Pons (tissue), 1 donor: Measurements from ENCODE around the gene SPTA1.
"Not testable (repeated sequence)": the region's sequence is repeated elsewhere in the genome, so short reads cannot be mapped to it uniquely, and the experiment has no call there.

Source experiments
- DNase-seq: peaks from one replicate; pipeline ENCODE4 v3.0.0-alpha.2; 2016; ENCODE audit warnings: low spot score

SPTA1 gene

DNA sequence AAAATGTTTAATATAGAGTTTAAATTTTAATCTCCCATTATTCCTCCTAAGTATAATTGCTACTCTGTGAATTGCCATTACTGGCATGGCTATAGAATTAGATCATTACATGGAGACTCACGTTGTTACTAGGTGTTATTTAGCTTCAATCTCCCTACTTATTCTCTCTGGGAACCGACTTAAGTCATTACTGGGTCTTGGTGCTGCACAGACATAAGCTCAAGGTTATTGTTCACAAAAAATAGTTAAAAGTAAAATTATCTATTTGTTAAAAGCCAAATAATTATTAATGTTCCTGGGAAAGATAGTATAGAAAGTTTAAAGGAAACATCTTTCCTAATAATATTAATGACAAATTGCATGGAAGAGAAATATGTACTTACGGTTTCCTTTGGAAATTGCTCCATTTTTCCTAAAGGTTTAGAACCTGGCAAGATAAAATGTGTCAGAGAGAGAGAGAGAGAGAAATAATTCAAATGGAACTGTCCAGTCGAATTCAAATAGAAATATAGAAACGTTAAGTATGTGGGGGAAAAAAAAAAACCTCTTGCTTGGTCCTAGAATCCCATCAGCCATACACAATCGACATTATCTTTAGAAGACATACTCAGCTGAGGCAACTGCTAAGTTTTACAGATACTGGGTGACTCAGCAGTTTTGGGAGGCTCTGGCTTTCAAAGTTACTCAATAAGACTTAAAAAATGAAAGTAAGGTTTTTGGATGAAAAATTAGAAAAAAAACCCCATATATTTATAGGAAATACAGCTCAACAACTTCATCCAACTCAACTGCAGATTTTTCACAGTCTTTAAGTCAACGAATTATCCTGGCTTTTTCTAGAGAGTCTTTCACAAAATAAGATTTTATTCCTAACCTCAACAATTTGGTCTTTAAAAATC lies at the start of gene SPTA1:
Gene SPTA1 (minus strand): TSS at position 605 of the 899 bp plus-strand sequence. CDS start 198 bp downstream, at position 407.
- DNase-seq, result no peak

DNA sequence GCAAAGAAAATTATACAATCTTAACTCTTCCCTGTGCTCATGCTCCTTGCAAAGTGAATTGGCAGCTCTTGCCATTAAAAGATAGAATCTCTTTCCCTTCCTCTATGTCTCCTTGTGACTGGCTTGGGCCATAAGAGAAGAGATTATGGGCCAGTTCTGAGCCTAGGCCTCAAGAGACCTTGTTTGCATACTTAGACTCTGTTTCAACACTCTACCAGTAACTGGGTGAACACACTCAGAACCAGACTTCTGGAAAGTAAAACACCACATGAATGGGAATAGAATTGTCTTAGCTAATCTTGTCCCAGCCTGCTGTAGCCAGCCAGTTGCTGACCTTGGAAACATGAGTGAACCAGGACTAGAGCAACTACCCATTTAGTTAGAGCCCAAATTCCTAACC lies 49.3 kb upstream of the SPTA1 start:
- no peak for DNase-seq

- DNase-seq, result no peak
Observed at GRCh38 chr1:158732524-158732923, 46.0 kb upstream of the SPTA1 start.

GRCh38 chr1:158731707-158732106 lies 45.2 kb upstream of the SPTA1 start:
- no peak for DNase-seq

DNA sequence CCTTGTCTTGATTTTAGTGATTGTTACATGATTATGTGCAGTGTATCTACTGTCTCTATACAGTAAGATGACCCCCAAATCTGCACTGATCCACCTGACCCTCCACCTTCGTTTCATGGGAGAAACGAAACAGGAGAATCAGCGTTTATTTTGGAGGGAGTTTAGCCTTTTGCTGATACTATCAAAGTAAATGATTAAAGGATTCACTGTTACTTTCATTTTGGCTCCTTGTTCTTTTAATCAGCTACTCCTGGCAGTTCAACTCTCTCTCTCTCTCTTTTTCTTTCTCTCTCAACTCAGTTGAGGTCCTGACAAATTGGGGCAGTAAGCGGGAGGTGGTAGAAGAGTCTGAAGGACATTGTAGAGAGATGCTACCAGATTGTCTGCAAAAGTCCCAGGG lies 43.9 kb upstream of the SPTA1 start:
- no peak for DNase-seq

DNA sequence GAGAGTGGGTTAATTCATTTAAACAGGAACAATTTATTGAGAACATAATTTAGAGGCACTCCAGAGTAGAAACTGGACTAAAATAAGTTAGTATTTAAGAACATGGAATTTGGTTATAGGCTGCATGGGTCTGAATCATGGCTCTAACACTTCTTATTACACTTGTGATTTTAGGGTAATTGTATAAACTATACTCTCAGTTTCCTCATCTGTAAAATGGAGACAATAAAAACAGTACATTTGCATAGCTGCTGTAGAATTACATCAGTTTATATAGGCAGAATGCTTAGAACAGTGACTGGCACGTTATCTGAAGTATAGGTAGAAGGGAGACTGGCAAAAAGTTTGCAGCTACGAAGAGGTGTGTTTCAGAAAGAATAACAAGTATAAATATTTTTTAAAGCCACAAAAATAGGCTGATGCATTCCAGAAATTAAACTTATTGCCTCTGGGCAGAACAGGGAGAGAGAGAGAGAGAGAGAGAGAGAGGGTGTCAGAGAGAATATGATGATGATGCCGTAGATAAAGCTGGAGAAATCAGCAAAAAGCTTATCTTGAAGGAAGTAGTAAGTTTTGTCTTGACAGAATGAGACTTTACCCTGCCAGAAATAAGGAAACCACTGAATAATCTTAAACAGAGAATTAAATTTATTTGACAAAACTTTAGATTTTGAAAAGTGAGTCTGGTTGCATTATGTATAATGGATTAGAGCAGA lies 42.2 kb upstream of the SPTA1 start:
- no peak for DNase-seq

GRCh38 chr1:158724442-158724841 lies 37.9 kb upstream of the SPTA1 start:
- no peak for DNase-seq

- no peak for DNase-seq
Observed at GRCh38 chr1:158720620-158721019, 34.1 kb upstream of the SPTA1 start, which contains the start of gene OR6K3. TSS of gene OR6K3 (minus strand) at chr1:158720720. CDS start at chr1:158718115, 2,605 bp downstream.

GRCh38 chr1:158719664-158720063 lies 33.1 kb upstream of the SPTA1 start:
- no peak for DNase-seq

DNA sequence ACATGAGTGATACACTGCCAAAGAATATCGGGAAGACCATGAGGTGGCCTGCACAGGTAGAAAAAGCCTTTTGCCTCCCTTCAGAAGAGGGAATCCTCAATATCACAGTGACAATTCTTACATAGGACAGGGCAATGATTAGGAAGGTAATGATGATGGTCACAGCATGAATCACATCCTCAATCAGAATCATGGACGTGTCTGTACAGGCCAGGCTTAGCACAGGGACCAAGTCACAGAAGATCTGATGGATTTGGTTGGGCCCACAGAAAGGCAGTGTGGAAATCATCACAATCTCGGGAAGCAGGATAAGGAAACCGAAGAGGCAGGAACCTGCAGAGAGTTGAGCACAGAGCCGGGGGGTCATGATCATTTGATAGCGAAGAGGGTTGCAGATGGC lies 30.8 kb upstream of the SPTA1 start:
- DNase-seq, result no peak

- no peak for DNase-seq
Observed at GRCh38 chr1:158716335-158716734, 29.8 kb upstream of the SPTA1 start.

- DNase-seq, result no peak
Observed at GRCh38 chr1:158714754-158715153, 28.2 kb upstream of the SPTA1 start.

GRCh38 chr1:158711098-158711497 lies 24.6 kb upstream of the SPTA1 start:
- no peak for DNase-seq

DNA sequence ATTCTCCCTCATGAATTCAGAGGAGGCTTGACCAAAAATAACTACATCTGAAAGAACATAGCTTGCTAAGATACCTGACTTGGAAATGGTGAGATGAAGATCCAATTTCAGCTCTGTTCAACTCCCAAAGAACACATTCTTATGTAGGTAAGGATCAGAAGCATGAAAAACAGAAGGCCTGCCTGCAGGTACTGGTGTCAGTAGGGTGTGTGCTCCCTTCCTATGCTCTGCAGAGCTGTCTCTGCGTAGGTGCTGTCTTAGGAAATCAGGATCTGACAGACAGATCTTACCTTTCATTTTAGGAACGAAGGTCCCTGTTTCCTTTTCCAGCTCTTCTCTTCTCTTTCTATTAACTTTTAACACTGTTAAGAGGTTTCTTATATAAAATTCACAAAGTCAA lies 19.6 kb upstream of the SPTA1 start:
- DNase-seq, result no peak

DNA sequence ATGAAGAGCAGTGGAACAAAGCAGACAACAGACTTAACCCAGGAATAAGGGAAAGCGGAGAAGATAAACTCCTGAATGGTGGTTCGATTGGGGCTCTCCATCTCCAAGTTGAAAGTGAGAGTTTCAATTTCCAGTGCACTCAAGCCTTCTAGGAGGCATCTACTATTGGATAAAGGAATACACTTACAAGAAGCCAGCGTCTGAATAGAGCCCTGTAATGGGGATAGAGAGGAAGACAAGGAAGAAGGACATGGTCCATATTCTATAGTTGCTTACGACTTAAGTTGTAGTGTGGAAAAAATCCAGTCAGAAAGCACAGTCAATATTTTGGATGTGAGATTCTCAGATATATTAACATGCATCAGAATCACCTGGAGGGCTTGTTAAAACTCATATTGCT lies 14.0 kb upstream of the SPTA1 start, which contains the start of gene OR6K2:
Gene OR6K2 (minus strand): TSS at position 101 of the 400 bp plus-strand sequence. CDS start 0 bp downstream, at position 101.
- DNase-seq, result no peak

GRCh38 chr1:158694596-158694995 lies 8.1 kb upstream of the SPTA1 start:
- no peak for DNase-seq

- DNase-seq, result no peak
Observed at GRCh38 chr1:158692356-158692755, 5.8 kb upstream of the SPTA1 start.

- DNase-seq, result no peak
Observed at GRCh38 chr1:158691907-158692306, 5.4 kb upstream of the SPTA1 start.

- not testable (repeated sequence) for DNase-seq
Observed at GRCh38 chr1:158691149-158691548, 4.6 kb upstream of the SPTA1 start.

DNA sequence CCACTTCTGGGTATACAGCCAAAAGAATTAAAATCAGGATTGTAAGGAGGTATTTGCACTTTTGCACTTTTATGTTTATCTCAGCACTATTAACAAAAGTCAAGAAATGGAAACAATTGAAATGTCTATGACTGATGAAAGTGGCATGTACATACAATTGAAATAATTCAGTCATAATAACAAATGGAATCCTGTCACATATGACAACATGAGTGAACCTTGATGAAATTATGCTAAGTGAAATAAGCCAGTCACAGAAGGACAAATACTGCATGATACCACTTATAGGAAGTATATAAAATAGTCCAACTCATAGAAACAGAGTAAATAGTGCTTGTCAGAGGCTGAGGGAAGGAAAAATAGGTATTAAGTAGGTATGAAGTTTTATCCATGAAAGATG lies 3.4 kb upstream of the SPTA1 start:
- DNase-seq, result no peak

DNA sequence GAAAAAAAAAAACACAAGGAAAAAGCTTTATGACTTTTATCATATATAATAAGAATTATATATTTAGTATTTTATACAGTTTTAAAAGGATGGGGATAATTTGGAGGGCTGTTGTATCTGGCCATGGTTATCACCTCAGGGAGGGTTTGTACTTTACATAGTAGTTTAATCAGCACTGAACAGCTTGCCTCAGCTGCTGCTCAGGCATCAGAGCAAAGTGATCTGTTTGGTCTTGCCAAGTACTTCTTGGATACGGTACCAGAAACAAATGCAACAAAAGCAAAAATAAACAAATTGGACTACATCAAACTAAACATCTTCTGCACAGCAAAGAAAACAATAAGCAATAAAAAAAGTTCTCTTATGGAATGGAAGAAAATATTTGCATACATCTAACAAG lies 2.6 kb upstream of the SPTA1 start:
- no peak for DNase-seq

GRCh38 chr1:158688343-158688742 lies 1.8 kb upstream of the SPTA1 start:
- DNase-seq, result not testable (repeated sequence)

DNA sequence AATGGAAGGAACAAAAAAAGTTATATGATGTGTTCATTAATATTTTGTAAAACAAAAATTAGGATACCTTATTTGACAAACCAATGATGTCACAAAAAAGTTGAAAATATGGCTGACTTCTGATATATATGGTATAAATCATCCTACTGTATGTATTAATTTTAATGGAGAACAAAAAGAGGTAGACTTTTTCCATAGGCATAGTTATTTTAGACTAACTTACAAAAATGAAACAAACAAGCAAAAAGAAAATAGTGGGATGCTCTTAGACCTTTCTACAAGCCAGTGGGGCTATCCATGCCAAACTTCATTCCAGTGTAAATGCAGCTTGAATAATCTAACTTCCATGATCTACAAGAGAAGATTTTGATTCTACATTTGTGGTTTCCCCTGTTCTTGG lies 522 bp upstream of the SPTA1 start:
- no peak for DNase-seq
